ENCODE measurements around the gene CMYA5.

The CMYA5 gene

GRCh38 chr5:79800979-79801827 is 111.6 kb downstream of the CMYA5 start:
- no peak for DNase-seq

GRCh38 chr5:79802406-79802805 is 112.8 kb downstream of the CMYA5 start:
- no peak for DNase-seq

GRCh38 chr5:79803007-79803406 is 113.4 kb downstream of the CMYA5 start:
- no peak for DNase-seq

- DNase-seq = no peak
Measured at GRCh38 chr5:79806741-79807140, 117.1 kb downstream of the CMYA5 start.

- DNase-seq = no peak
Measured at GRCh38 chr5:79809743-79810142, 120.1 kb downstream of the CMYA5 start.

- DNase-seq = no peak
Measured at GRCh38 chr5:79811081-79811480, 121.4 kb downstream of the CMYA5 start.

- DNase-seq = no peak
Measured at GRCh38 chr5:79811904-79812303, 122.3 kb downstream of the CMYA5 start.

GRCh38 chr5:79814699-79815098 is 125.1 kb downstream of the CMYA5 start:
- no peak for DNase-seq

GRCh38 chr5:79816014-79816413 is 126.4 kb downstream of the CMYA5 start:
- no peak for DNase-seq

- no peak for DNase-seq
Measured at GRCh38 chr5:79820648-79821047, 131.0 kb downstream of the CMYA5 start.

- DNase-seq = no peak
Measured at GRCh38 chr5:79824444-79824843, 134.8 kb downstream of the CMYA5 start.

GRCh38 chr5:79825802-79826201 is 136.2 kb downstream of the CMYA5 start:
- DNase-seq = no peak

- no peak for DNase-seq
Measured at GRCh38 chr5:79827159-79827629, 137.6 kb downstream of the CMYA5 start.

GRCh38 chr5:79829260-79829659 is 139.6 kb downstream of the CMYA5 start:
- peak; percentile 8 for DNase-seq

GRCh38 chr5:79831381-79832309 is 142.0 kb downstream of the CMYA5 start:
- DNase-seq = no peak

- no peak for DNase-seq
Measured at GRCh38 chr5:79832911-79833310, 143.3 kb downstream of the CMYA5 start.

GRCh38 chr5:79834098-79834753 is 144.6 kb downstream of the CMYA5 start:
- no peak for DNase-seq

- no peak for DNase-seq
Measured at GRCh38 chr5:79834754-79835714, 145.4 kb downstream of the CMYA5 start.

- no peak for DNase-seq
Measured at GRCh38 chr5:79837761-79838551, 148.3 kb downstream of the CMYA5 start.

- DNase-seq = no peak
Measured at GRCh38 chr5:79840084-79840990, 150.7 kb downstream of the CMYA5 start.

Data from stimulated activated CD4-positive, alpha-beta T cell treated with anti-CD3 and anti-CD28 coated beads, Interleukin-1b, Interleukin-23, amount 100 ng/mL, for 48 hours (primary cell).